SK-N-SH (cell line): Measurements from ENCODE around the gene ZDHHC12. TPM values are rescaled to one million over a fixed set of nuclear protein-coding genes. Genes with fewer than 3 reads are reported as not detected.

Experiments used
- CTCF ChIA-PET: fragments of 300-600, 350-600 bp; formaldehyde crosslinking; extraction: SDS; loops from one replicate; lab custom pipeline; 2021; lab: Yijun Ruan, JAX
- POLR2A ChIA-PET: fragments of 350-600 bp; sonication (Branson Sonifier 250); formaldehyde crosslinking; extraction: SDS; loops from one replicate; lab custom pipeline; 2020; ENCODE audit warnings: antibody characterized with exemption, inconsistent platforms; lab: Yijun Ruan, JAX
- DNase-seq: peaks from one replicate; pipeline ENCODE4 v3.0.0; 2012
- H2AFZ ChIP-seq: fragments of 200-600 bp; sonication (generic); 2 replicates; pipeline ENCODE4 v1.8.1; 2016; ENCODE audit warnings: antibody characterized with exemption, mild to moderate bottlenecking, low read depth
- H3F3A ChIP-seq: fragments of 200-600 bp; sonication (generic); replicated peaks from 2 replicates; pipeline ENCODE3; 2016; ENCODE audit warnings: antibody characterized with exemption, mild to moderate bottlenecking; ENCODE audit not compliant: insufficient read depth
- H3K27ac ChIP-seq, 2 experiments: fragments of 200-500 bp in 1 of 2; fragments of 200-600 bp in 1 of 2; sonication (Bioruptor generic) in 1 of 2; sonication (generic), shearing (Covaris generic) in 1 of 2; 2 replicates each; pipeline versions ENCODE4 v1.5.1 to v1.6.1; 2014 to 2016; ENCODE audit warnings: low read depth in 2 of 2, inconsistent platforms in 1 of 2, low read length in 1 of 2, mild to moderate bottlenecking in 1 of 2, mixed read lengths in 1 of 2
- H3K27me3 ChIP-seq: fragments of 200-600 bp; sonication (generic), shearing (Covaris generic); 2 replicates; pipeline ENCODE4 v1.6.1; 2016; ENCODE audit warnings: mixed run types; ENCODE audit not compliant: insufficient read depth
- H3K36me3 ChIP-seq, 2 experiments: fragments of 200-500 bp in 1 of 2; fragments of 200-600 bp in 1 of 2; sonication (Bioruptor generic) in 1 of 2; sonication (generic) in 1 of 2; replicated peaks in 1 of 2; 2 replicates each; pipeline versions ENCODE3 to v1.5.1; 2014 to 2016; ENCODE audit warnings: low read length in 1 of 2, mild to moderate bottlenecking in 1 of 2; ENCODE audit not compliant: insufficient read depth in 2 of 2, control insufficient read depth in 1 of 2
- H3K4me1 ChIP-seq, 2 experiments: fragments of 200-500 bp in 1 of 2; fragments of 200-600 bp in 1 of 2; sonication (Bioruptor generic) in 1 of 2; sonication (generic), shearing (Covaris generic) in 1 of 2; 2 replicates each; pipeline versions ENCODE4 v1.5.1 to v1.6.1; 2014 to 2016; ENCODE audit warnings: low read depth in 1 of 2, low read length in 1 of 2, mixed run types in 1 of 2; ENCODE audit not compliant: insufficient read depth in 2 of 2, control insufficient read depth in 1 of 2
- H3K4me2 ChIP-seq: fragments of 200-600 bp; sonication (generic), shearing (Covaris generic); 2 replicates; pipeline ENCODE4 v1.6.1; 2017; ENCODE audit warnings: mixed run types
- H3K4me3 ChIP-seq, 2 experiments: fragments of 200-500 bp in 1 of 2; fragments of 200-600 bp in 1 of 2; sonication (Bioruptor generic) in 1 of 2; sonication (generic), shearing (Covaris generic) in 1 of 2; 2 replicates each; pipeline versions ENCODE4 v1.5.1 to v1.8.1; 2014 to 2016; ENCODE audit warnings: low read depth in 2 of 2, inconsistent platforms in 1 of 2, low read length in 1 of 2, mild to moderate bottlenecking in 1 of 2, mixed read lengths in 1 of 2, moderate library complexity in 1 of 2
- H3K79me2 ChIP-seq: fragments of 200-600 bp; sonication (generic); 2 replicates; pipeline ENCODE4 v1.8.1; 2017; ENCODE audit warnings: mild to moderate bottlenecking; ENCODE audit not compliant: insufficient read depth
- H3K9ac ChIP-seq: fragments of 200-600 bp; sonication (generic); 2 replicates; pipeline ENCODE4 v1.6.1; 2017; ENCODE audit warnings: mixed run types
- H3K9me2 ChIP-seq: fragments of 200-600 bp; sonication (generic); 2 replicates; pipeline ENCODE4 v1.6.1; 2017; ENCODE audit warnings: mixed run types
- H3K9me3 ChIP-seq: fragments of 200-600 bp; sonication (generic); 2 replicates; pipeline ENCODE4 v1.6.1; 2017; ENCODE audit warnings: mixed run types, mild to moderate bottlenecking, moderate library complexity
- H4K20me1 ChIP-seq: fragments of 200-600 bp; sonication (generic); 2 replicates; pipeline ENCODE4 v1.6.1; 2017; ENCODE audit warnings: mild to moderate bottlenecking, mixed run types; ENCODE audit not compliant: insufficient read depth
- CTCF ChIP-seq: fragments of 200-600 bp; sonication (generic); IDR thresholded peaks from 2 replicates; pipeline ENCODE4 v1.6.1; 2017; ENCODE audit warnings: antibody characterized with exemption, mild to moderate bottlenecking, moderate library complexity
- ELF1 ChIP-seq: IDR thresholded peaks from 2 replicates; pipeline ENCODE4 v1.4.0; 2012
- EP300 ChIP-seq, 2 experiments: IDR thresholded peaks; 2 replicates each; pipeline versions ENCODE4 v1.4.0 to v1.6.1; 2012; ENCODE audit warnings: borderline replicate concordance in 1 of 2, low read depth in 1 of 2, low read length in 1 of 2
- FOXM1 ChIP-seq: IDR thresholded peaks from 2 replicates; pipeline ENCODE4 v1.4.0; 2012; ENCODE audit warnings: low read depth, mild to moderate bottlenecking
- GABPA ChIP-seq: IDR thresholded peaks from 2 replicates; pipeline ENCODE4 v1.4.0; 2012; ENCODE audit warnings: low read depth, mild to moderate bottlenecking
- GATA2 ChIP-seq: sonication (generic); formaldehyde crosslinking; IDR thresholded peaks from 2 replicates; pipeline ENCODE4 v1.5.0; 2020; ENCODE audit warnings: mild to moderate bottlenecking, missing genetic modification reagents
- JUND ChIP-seq: IDR thresholded peaks from 2 replicates; pipeline ENCODE4 v1.4.0; 2012
- MEF2A ChIP-seq: IDR thresholded peaks from 2 replicates; pipeline ENCODE4 v1.4.0; 2012; ENCODE audit warnings: low read depth, borderline replicate concordance
- MXI1 ChIP-seq: IDR thresholded peaks from 2 replicates; pipeline ENCODE4 v1.6.1; 2012; ENCODE audit warnings: mild to moderate bottlenecking, low read depth, low read length, improper control_type of control experiment
- NRF1 ChIP-seq: IDR thresholded peaks from 2 replicates; pipeline ENCODE4 v1.6.1; 2012; ENCODE audit warnings: low read depth, mild to moderate bottlenecking, low read length
- RCOR1 ChIP-seq: fragments of 150-350 bp; IDR thresholded peaks from 2 replicates; pipeline ENCODE4 v1.6.1; 2017; ENCODE audit warnings: antibody characterized with exemption, low read length
- REST ChIP-seq: IDR thresholded peaks from 2 replicates; pipeline ENCODE4 v1.6.1; 2012; ENCODE audit warnings: mild to moderate bottlenecking, low read depth, low read length, moderate library complexity
- RFX5 ChIP-seq: IDR thresholded peaks from 2 replicates; pipeline ENCODE4 v1.6.1; 2012; ENCODE audit warnings: mild to moderate bottlenecking, improper control_type of control experiment, low read length
- RXRA ChIP-seq: IDR thresholded peaks from 2 replicates; pipeline ENCODE4 v1.4.0; 2012; ENCODE audit warnings: low read depth, mild to moderate bottlenecking, borderline replicate concordance
- SIN3A ChIP-seq: IDR thresholded peaks from 2 replicates; pipeline ENCODE4 v1.6.1; 2012; ENCODE audit warnings: low read depth, mild to moderate bottlenecking, low read length, moderate library complexity, borderline replicate concordance
- SMC3 ChIP-seq: IDR thresholded peaks from 2 replicates; pipeline ENCODE4 v1.6.1; 2012; ENCODE audit warnings: low read depth, low read length, improper control_type of control experiment
- USF1 ChIP-seq: IDR thresholded peaks from 2 replicates; pipeline ENCODE4 v1.4.0; 2012; ENCODE audit warnings: low read depth, borderline replicate concordance
- YY1 ChIP-seq: IDR thresholded peaks from 2 replicates; pipeline ENCODE4 v1.4.0; 2012; ENCODE audit warnings: low read depth, mild to moderate bottlenecking
- ZBTB33 ChIP-seq: IDR thresholded peaks from 2 replicates; pipeline ENCODE4 v1.4.0; 2012; ENCODE audit warnings: low read depth, borderline replicate concordance
- WGBS: methylation state at CpG from one replicate; pipeline ENCODE4 v1.1.6; 2017; ENCODE audit warnings: low lambda C conversion rate; 5-methylcytosine and 5-hydroxymethylcytosine counted together
- polyA plus RNA-seq, 3 experiments: library from polyadenylated mRNA; depleted of rRNA; stranded (reverse); fragments of >200 nt; gene quantifications; 2 replicates each; pipeline ENCODE4 v1.2.3, GENCODE V29; 2012
- TF ChIP-seq, protein P1 (sequence below): IDR thresholded peaks from 2 replicates; pipeline ENCODE4 v1.4.0; 2012; ENCODE audit warnings: low read depth

Gene ZDHHC12
- polyA plus RNA-seq, 1 of the 3 experiments (the other 2 are of a cell fraction): 51.3 TPM

DNA sequence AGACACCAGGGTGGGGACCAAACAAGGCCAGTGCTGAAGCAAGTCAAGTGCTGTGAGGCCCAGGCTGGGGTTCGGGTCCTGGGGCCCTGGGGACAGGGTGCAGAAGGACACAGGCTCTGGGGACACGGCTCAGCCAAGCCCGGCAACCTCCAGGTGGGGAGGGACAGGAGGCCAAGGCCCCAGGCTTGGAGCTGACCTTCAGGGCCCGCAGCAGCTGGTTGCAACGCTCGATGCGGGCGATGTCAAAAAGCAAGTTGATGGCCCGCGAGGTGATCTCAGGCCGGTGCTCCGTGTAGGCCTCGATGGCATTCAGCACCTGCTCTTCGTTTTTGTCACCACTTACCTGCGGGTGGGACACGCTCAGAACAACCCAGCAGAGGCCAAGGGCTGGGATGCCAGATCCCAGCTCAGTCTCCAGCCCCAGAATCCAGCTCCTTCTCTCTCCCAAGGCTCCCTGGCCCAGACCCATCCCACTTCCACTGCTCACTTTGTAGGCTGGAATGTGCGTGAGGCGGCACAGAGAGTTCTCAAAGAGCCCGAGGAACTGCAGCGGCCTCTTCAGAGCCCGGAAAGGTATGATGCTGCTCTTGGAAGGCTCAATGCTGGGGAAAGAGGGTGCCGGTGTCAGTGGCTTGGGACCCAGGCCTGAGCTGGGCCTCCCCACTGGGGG lies 27.1 kb upstream of the ZDHHC12 start:
- Histone ChIP-seq H3K9me2 (no peaks in the 10 kb centered on the region), H4K20me1 (no peaks in the 10 kb centered on the region), H3K4me2 (no peak overlapping the region), H3F3A (no peaks in the 10 kb centered on the region), H3K27ac (no peak overlapping the region), H2AFZ (no peak overlapping the region), H3K79me2 (no peaks in the 10 kb centered on the region), H3K27me3 (no peaks in the 10 kb centered on the region), H3K9me3 (no peaks in the 10 kb centered on the region), H3K4me3 (no peak overlapping the region), H3K36me3 (peaks cover 3% of the 10 kb centered on the region in 2 experiments), H3K4me1 (no peaks in the 10 kb centered on the region), H3K9ac (no peak overlapping the region)
- ChIA-PET POLR2A (no interaction called here), CTCF (no interaction called here)
- DNase-seq: no peak
- no peak for TF ChIP-seq REST
- no peak for TF ChIP-seq CTCF
- no peak for TF ChIP-seq RCOR1
- no peak for TF ChIP-seq RFX5
- no peak for TF ChIP-seq MXI1
- TF ChIP-seq SIN3A: no peak
- no peak for TF ChIP-seq RXRA
- TF ChIP-seq GABPA: no peak
- TF ChIP-seq NRF1: no peak
- no peak for TF ChIP-seq SMC3
- no peak for TF ChIP-seq GATA2 (CRISPR knock-in tag)
- no peak for TF ChIP-seq MEF2A
- no peak for TF ChIP-seq ELF1
- TF ChIP-seq EP300 (IDR thresholded peaks at IDR 0.05; ENCODE audit: borderline replicate concordance in 1 of 2, low read depth in 1 of 2, low read length in 1 of 2): no peak
- TF ChIP-seq FOXM1: no peak
- no peak for TF ChIP-seq USF1
- TF ChIP-seq JUND: no peak
- no peak for TF ChIP-seq YY1
- TF ChIP-seq ZBTB33: no peak
- TF ChIP-seq, protein P1, sequence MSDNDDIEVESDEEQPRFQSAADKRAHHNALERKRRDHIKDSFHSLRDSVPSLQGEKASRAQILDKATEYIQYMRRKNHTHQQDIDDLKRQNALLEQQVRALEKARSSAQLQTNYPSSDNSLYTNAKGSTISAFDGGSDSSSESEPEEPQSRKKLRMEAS: no peak
- 87% methylated on average over 15 of the region's 22 CpGs for WGBS
